ENCODE measurements around the gene NRXN2.
"Not testable (repeated sequence)": the region's sequence is repeated elsewhere in the genome, so short reads cannot be mapped to it uniquely, and the experiment has no call there.

The NRXN2 gene

GRCh38 chr11:64597671-64598101, 125.3 kb downstream of the NRXN2 start:
- no peak overlapping the region for H3K4me3 ChIP-seq (ENCODE audit: control insufficient read depth, low read depth, low read length)
- no peak for DNase-seq (ENCODE audit: low read depth)
- TF ChIP-seq CTCF (conservative IDR thresholded peaks at IDR 0.05; ENCODE audit: control insufficient read depth, insufficient read depth, low read depth, low read length): no peak

GRCh38 chr11:64595922-64596321, 127.1 kb downstream of the NRXN2 start:
- DNase-seq (ENCODE audit: low read depth); H3K4me3 ChIP-seq (ENCODE audit: control insufficient read depth, low read depth, low read length): not testable (repeated sequence)

GRCh38 chr11:64594159-64594939, 128.6 kb downstream of the NRXN2 start:
- no peak for TF ChIP-seq CTCF (conservative IDR thresholded peaks at IDR 0.05; ENCODE audit: control insufficient read depth, insufficient read depth, low read depth, low read length)
- no peak overlapping the region for H3K4me3 ChIP-seq (ENCODE audit: control insufficient read depth, low read depth, low read length)
- DNase-seq (ENCODE audit: low read depth): no peak

GRCh38 chr11:64593156-64594105, 129.6 kb downstream of the NRXN2 start:
- no peak for DNase-seq (ENCODE audit: low read depth)
- H3K4me3 ChIP-seq (ENCODE audit: control insufficient read depth, low read depth, low read length): no peak overlapping the region
- TF ChIP-seq CTCF (conservative IDR thresholded peaks at IDR 0.05; ENCODE audit: control insufficient read depth, insufficient read depth, low read depth, low read length): no peak

- no peak for DNase-seq (ENCODE audit: low read depth)
- no peak overlapping the region for H3K4me3 ChIP-seq (ENCODE audit: control insufficient read depth, low read depth, low read length)
- no peak for TF ChIP-seq CTCF (conservative IDR thresholded peaks at IDR 0.05; ENCODE audit: control insufficient read depth, insufficient read depth, low read depth, low read length)
Observed at GRCh38 chr11:64592656-64593055, 130.3 kb downstream of the NRXN2 start.

- H3K4me3 ChIP-seq (ENCODE audit: control insufficient read depth, low read depth, low read length): no peak overlapping the region
- DNase-seq (ENCODE audit: low read depth): no peak
- TF ChIP-seq CTCF (conservative IDR thresholded peaks at IDR 0.05; ENCODE audit: control insufficient read depth, insufficient read depth, low read depth, low read length): no peak
Observed at GRCh38 chr11:64592234-64592615, 130.8 kb downstream of the NRXN2 start.

Data from fibroblast of mammary gland (primary cell).